ENCODE measurements around the gene HIF3A.

DNA sequence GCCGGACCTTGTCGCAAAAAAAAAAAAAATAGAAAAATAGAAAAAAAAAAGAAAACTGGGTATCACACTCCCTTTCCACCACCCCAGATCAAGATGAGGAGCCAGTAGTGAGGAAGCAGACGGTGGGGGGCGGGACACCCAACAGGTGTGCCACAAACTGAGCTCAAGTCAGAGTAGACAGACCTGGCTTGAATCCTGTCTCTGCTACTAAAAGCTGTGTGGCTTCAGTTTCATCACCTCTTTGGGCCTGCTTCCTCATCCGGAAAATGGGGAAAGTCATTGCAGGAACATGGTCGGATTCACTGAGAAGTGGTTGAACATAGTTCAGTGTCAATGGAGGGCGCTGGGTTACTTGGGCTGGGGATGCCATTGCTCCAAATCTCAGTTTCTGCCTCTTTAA lies 2.9 kb downstream of the HIF3A start:
- TF ChIP-seq POLR2AphosphoS5 (IDR thresholded peaks at IDR 0.05; ENCODE audit: low read depth, low read length) (no peak), REST (IDR thresholded peaks at IDR 0.05; ENCODE audit: insufficient read depth in 1 of 2, low read depth in 2 of 2, low read length in 2 of 2) (no peak)
